ENCODE data around the gene TPM4.
"Not testable (repeated sequence)": the region's sequence is repeated elsewhere in the genome, so short reads cannot be mapped to it uniquely, and the experiment has no call there.

Gene TPM4

DNA sequence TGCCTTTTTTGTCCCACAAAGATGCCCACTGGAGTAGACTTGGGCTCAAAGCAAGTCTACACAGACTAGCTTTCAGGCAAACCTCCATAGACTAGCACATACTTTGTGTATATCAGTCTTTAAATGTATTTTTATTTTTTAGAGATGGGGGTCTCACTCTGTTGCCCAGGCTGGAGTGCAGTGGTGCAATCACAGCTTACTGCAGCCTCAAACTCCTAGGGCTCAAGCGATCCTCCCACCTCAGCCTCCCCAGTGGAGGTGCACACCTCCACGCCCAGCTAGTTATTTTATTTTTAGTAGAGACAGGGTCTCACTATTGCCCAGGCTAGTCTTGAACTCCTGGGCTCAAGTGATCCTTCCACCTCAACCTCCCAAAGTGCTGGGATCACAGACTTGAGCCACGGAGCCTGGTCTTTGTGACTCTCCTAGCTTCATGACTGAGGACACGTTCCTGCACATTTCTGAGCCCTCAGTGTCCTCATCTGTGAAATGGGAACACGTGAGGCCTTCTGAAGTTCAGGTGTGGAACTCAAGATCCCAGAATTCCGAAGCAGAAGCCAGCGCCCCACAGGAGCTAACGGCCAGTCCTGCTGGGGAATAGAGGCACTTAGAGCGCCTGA, 5.1 kb upstream of the TPM4 start:
- DNase-seq (ENCODE audit: low read depth in 4 of 4, low spot score in 1 of 4): no peak

- no peak for DNase-seq (ENCODE audit: low read depth in 4 of 4, low spot score in 1 of 4)
These were observed 2.8 kb upstream of the TPM4 start for GRCh38 chr19:16073481-16073880.

- DNase-seq (ENCODE audit: low read depth in 4 of 4, low spot score in 1 of 4): no peak
These were observed 2.3 kb upstream of the TPM4 start for GRCh38 chr19:16073988-16074387.

GRCh38 chr19:16074488-16075365, 1.6 kb upstream of the TPM4 start:
- no peak for DNase-seq (ENCODE audit: low read depth in 4 of 4, low spot score in 1 of 4)

DNA sequence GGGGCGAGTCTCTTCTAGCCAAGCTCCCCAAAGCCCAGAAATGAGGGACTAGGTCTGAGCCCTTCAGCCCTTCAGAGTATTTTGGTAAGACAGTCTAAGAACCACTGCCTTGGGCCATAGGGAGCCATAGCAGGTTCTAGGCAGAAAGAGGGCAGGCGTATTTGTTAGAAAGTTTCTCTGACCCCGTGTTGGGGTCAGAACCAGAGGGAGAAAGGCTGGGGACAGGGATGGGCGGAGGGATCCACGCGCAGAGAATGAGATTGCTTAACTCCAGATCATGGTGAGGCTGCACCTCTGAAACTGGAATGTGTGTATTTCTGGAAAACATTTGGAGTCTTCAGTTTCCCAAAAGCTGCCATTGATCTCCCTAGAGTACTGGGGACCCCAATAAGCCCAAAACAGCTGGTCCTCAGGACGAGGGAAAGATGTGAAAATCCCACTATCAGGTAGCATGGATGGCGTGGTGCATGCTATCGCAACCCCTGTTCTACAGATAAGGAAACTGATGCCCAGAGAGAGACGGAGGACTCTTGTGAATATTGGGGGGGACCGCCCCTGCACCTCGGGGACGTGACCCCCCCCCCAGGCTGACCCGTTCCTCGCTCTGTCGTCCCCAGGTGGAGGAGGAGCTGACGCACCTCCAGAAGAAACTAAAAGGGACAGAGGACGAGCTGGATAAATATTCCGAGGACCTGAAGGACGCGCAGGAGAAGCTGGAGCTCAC, 703 bp upstream of the TPM4 start:
- DNase-seq (ENCODE audit: low read depth in 4 of 4, low spot score in 1 of 4): no peak

DNA sequence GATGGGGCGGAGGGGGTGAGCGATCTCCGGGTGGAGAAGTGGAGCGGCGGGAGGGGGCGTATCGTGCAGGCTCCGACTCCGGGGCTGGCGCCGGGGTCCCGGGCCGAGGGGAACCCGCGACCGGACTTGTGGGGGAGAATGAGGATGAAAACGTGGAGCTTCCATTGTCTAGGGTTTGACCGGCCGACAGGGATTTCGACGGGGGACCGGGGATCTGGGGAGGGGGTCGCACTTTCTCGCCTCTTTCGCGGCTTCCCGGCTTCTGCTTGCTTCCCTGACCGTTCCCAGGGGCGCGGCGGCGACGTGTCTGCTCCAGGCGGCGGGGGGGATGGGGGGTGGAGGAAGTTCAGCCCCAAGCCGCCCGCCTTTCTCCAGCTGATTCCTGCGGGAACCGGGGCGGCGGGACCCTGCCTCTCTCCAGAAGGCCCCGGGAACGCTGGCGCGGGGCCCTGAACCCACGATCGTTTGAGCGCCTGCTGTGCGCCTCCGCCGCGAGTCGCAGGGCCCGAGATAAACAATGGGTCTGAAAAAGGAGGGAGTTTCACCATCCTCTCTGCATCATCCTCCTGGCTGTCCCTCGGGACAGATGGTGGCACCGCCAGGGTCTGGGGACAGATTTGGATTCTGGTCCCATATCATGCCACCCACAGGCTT, 790 bp downstream of the TPM4 start:
- no peak for DNase-seq (ENCODE audit: low read depth in 4 of 4, low spot score in 1 of 4)

- DNase-seq (ENCODE audit: low read depth in 4 of 4, low spot score in 1 of 4): no peak
These were observed 1.9 kb downstream of the TPM4 start for GRCh38 chr19:16077984-16078758.

GRCh38 chr19:16078759-16079707, 2.7 kb downstream of the TPM4 start:
- no peak for DNase-seq (ENCODE audit: low read depth in 4 of 4, low spot score in 1 of 4)

GRCh38 chr19:16084067-16084685, 7.9 kb downstream of the TPM4 start:
- DNase-seq (ENCODE audit: low read depth in 4 of 4, low spot score in 1 of 4): no peak

- DNase-seq (ENCODE audit: low read depth in 4 of 4, low spot score in 1 of 4): no peak
These were observed 8.8 kb downstream of the TPM4 start for GRCh38 chr19:16085115-16085514.

GRCh38 chr19:16087404-16087803, 11.1 kb downstream of the TPM4 start:
- DNase-seq (ENCODE audit: low read depth in 4 of 4, low spot score in 1 of 4): not testable (repeated sequence)

GRCh38 chr19:16087940-16088339, 11.6 kb downstream of the TPM4 start:
- DNase-seq (ENCODE audit: low read depth in 4 of 4, low spot score in 1 of 4): no peak

DNA sequence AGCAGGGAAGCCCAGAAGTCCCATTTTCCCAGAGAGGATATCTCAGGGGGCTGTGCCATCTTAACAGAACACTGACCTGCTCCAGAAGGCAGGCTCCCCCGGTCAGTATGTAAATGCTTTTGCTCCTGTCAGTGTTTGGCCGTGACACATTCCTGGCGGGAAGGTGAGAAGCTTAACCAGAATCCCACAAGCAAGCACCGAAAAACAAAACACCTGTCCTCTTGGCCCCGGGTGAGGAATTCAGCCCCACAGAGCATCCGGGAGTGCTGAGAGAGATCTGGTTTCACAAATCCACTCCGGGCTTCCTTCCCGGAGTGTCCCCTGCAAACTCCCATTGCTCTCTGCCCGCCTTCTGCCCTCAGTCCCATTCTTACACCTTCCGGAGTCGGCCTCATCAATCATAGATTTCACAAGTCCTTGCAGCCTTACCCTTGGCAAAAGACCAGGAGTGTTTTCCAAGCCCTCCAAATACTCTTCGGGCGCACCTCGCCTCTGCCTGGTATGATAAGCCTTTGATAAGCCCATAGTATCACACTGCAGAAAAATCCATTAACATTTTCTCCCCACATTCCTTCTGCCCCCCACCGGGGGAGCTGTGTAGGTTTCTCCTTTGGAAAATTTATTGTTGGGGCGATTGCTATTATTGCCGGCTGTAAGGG, 12.2 kb downstream of the TPM4 start:
- no peak for DNase-seq (ENCODE audit: low read depth in 4 of 4, low spot score in 1 of 4)

DNA sequence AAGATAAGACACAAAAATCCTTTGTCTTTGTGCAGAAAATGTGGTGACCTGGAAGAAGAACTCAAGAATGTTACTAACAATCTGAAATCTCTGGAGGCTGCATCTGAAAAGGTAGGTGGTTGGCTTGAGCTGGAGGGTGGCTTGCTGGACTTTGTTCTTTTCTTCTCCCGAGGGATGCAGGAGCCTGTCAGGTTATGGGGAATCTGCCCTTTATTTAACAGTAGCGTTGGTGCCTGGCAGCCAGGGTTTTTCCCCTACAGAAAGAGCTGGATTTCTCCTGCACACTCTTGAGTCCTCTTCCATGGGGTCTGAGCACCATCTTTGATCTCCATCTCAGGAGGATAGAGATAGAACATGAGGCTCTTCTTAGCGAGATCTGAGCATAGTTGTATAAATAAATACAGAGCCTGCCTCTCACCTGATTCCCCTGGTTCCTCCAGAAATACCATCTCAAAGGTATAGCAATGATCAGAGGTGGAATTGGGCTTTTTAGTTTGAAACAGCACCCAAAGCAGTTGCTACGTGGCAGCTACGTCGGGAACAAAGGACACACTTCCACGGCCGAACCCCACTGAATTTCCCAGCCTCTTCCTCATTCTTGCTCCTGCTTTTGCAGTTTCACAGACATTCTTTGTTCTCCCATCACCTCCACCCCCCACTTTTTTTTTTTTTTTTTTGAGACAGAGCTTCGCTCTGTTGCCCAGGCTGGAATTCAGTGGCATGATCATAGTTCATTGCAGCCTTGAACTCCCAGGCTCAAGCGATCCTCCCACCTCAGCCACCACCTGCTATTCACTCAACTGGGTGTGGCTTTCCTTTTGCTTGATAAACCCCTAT, 12.9 kb downstream of the TPM4 start:
- DNase-seq (ENCODE audit: low read depth in 4 of 4, low spot score in 1 of 4): no peak

DNA sequence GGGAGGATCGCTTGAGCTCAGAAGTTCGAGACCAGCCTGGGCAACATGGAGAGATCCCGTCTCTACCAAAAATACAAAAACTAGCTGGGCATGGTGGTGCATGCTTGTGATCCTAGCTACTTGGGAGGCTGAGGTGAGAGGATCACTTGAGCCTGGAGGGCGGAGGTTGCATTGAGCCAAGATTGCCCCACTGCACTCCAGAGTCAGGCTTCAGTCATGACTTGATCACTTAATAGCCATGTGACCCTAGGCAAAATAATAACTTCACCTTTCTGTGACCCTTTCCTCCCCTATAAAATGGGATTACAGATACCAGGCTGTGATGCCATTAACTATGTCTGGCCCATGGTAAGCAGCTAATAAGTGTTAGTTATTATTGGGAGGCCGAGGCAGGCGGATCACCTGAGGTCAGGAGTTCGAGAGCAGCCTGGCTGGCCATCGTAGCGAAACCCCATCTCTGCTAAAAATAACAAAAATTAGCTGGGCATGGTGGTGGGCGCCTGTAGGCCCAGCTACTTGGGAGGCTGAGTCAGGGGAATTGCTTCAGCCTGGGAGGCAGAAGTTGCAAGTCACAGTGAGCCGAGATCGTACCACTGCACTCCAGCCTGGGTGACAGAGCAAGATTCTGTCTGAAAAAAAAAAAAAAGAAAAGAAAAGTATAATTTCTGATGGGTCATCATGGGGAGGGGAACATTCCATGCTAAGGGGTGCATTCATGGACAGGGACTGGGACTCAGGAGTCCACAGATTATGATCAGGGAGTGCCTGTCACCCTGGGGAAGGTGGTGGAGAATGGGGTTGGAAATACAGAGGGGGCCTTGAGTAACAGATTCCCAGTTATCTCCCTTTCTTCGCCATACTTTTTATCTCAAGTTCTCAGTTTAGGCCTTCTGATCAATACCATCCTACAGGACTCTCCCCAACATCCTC, 15.5 kb downstream of the TPM4 start:
- no peak for DNase-seq (ENCODE audit: low read depth in 4 of 4, low spot score in 1 of 4)

- no peak for DNase-seq (ENCODE audit: low read depth in 4 of 4, low spot score in 1 of 4)
These were observed 18.2 kb downstream of the TPM4 start for GRCh38 chr19:16094360-16095070.
